ENCODE results near the gene AFG3L2. TPM values are rescaled to one million over a fixed set of nuclear protein-coding genes. Genes with fewer than 3 reads are reported as not detected.

The AFG3L2 gene
- polyA plus RNA-seq, 1 donor = 63.8 TPM

DNA sequence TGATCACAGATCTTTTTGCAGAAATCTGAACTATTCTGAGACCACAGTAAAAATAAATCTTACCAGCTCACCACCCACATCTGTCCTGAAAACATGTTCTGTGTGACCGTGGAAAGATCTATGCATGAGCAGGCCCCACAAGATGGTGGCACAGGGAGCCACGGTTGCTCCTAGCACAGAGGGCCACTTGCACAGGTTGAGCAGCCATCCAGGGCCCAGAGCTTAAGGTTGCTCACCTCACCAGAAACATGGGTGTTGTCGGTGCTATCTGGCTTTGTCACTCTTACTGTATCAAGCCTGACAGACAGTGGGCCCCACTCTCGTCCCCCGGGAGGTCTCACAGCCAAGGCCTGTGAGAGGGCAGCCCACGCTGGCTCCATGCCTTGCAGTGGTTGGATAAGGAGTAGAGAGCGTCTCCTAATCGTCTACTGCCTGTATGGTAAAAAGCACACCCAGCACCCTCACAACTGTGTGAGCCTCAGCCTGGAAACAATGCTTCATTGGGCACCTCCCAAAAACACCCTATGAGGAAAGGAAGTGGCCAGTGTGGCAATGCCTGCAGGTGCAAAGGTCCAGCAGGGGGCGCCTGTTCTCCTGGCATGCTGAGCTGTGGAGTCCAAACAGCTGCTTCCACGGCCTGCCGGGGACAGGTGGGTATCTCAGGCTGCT is 49.4 kb downstream of the AFG3L2 start:
- no peaks in the 10 kb centered on the region for H3K4me1 ChIP-seq (ENCODE audit: control insufficient read depth, insufficient read depth, low read length)
- H3K9me3 ChIP-seq (ENCODE audit: control insufficient read depth, low read depth, low read length) = peaks cover 8% of the 10 kb centered on the region
- peaks cover 63% of the 10 kb centered on the region for H3K36me3 ChIP-seq (ENCODE audit: control insufficient read depth, insufficient read depth, low read length)
- H3K27ac ChIP-seq (ENCODE audit: low read length) = no peak overlapping the region
- no peaks in the 10 kb centered on the region for H3K27me3 ChIP-seq (ENCODE audit: control insufficient read depth, insufficient read depth, low read length)
- no peak overlapping the region for H3K4me3 ChIP-seq (ENCODE audit: low read length)
- WGBS (ENCODE audit: insufficient coverage, low lambda C conversion rate) = no CpG with 5 or more reads among the region's 11 CpGs
- DNase-seq = peak; percentile 40 to 45

DNA sequence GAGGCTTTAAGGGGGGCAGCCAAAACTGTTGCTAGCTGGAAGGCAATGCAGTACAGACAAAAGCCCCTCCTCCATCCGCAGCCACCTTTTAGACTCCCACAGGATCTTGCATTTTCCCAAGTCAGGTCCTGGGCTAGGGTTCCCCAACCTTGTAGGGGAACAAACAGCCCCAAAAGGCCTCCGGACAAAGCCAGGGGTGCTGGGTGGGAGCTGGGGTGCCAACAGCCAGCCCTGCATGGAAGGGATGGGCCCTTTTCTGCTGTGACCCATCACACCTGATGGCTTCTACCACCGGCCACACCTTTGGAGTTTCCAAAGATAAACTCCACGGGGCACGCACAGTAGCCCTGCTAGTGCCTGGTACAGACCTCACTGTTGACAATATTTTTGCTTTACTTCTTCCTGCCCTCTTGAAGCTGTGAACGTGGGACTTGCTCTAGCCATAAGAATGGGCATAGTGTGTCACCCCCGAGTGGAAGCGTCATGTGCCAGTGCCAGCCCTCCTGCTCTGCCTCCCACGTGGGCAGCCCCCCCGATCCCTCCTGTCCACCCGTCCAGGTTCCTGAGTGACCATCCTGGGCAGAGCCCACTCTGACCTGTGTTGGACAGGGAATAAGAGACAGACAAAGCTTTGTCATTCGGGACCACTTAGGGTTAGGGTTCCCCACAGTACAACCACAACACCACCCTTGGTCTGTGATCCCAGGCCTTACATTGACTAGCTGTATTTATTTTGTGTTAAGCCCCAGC is 50.1 kb downstream of the AFG3L2 start:
- H3K27ac ChIP-seq (ENCODE audit: low read length) = no peak overlapping the region
- H3K36me3 ChIP-seq (ENCODE audit: control insufficient read depth, insufficient read depth, low read length) = peaks cover 61% of the 10 kb centered on the region
- no CpG with 5 or more reads among the region's 12 CpGs for WGBS (ENCODE audit: insufficient coverage, low lambda C conversion rate)
- H3K4me3 ChIP-seq (ENCODE audit: low read length) = no peak overlapping the region
- no peaks in the 10 kb centered on the region for H3K4me1 ChIP-seq (ENCODE audit: control insufficient read depth, insufficient read depth, low read length)
- no peaks in the 10 kb centered on the region for H3K27me3 ChIP-seq (ENCODE audit: control insufficient read depth, insufficient read depth, low read length)
- no peak for DNase-seq
- H3K9me3 ChIP-seq (ENCODE audit: control insufficient read depth, low read depth, low read length) = peaks cover 8% of the 10 kb centered on the region

DNA sequence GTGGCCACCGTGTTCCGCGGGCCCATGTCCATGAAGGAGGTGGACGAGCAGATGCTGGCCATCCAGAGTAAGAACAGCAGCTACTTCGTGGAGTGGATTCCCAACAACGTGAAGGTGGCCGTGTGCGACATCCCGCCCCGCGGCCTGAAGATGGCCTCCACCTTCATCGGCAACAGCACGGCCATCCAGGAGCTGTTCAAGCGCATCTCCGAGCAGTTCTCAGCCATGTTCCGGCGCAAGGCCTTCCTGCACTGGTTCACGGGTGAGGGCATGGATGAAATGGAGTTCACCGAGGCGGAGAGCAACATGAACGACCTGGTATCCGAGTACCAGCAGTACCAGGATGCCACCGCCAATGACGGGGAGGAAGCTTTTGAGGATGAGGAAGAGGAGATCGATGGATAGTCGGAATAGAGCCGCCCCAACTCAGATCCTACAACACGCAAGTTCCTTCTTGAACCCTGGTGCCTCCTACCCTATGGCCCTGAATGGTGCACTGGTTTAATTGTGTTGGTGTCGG is 51.2 kb downstream of the AFG3L2 start:
- WGBS (ENCODE audit: insufficient coverage, low lambda C conversion rate) = 100% methylated on average over 4 of the region's 29 CpGs
- DNase-seq = no peak
- Histone ChIP-seq H3K36me3 (ENCODE audit: control insufficient read depth, insufficient read depth, low read length) (peaks cover 62% of the 10 kb centered on the region), H3K4me3 (ENCODE audit: low read length) (no peak overlapping the region), H3K9me3 (ENCODE audit: control insufficient read depth, low read depth, low read length) (peaks cover 8% of the 10 kb centered on the region), H3K27ac (ENCODE audit: low read length) (no peak overlapping the region), H3K27me3 (ENCODE audit: control insufficient read depth, insufficient read depth, low read length) (no peaks in the 10 kb centered on the region), H3K4me1 (ENCODE audit: control insufficient read depth, insufficient read depth, low read length) (no peaks in the 10 kb centered on the region)

DNA sequence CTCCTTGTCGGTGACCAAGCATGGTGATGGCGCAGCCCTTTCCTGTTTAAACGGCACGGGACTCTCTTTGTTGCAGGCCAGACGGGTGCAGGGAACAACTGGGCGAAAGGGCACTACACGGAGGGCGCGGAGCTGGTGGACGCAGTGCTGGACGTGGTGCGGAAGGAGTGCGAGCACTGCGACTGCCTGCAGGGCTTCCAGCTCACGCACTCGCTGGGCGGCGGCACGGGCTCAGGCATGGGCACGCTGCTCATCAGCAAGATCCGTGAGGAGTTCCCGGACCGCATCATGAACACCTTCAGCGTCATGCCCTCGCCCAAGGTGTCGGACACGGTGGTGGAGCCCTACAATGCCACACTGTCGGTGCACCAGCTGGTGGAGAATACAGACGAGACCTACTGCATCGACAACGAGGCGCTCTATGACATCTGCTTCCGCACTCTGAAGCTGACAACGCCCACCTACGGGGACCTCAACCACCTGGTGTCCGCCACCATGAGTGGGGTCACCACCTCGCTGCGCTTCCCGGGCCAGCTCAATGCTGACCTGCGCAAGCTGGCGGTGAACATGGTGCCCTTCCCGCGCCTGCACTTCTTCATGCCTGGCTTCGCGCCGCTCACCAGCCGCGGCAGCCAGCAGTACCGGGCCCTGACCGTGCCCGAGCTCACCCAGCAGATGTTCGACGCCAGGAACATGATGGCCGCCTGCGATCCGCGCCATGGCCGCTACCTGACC is 51.9 kb downstream of the AFG3L2 start:
- peaks cover 65% of the 10 kb centered on the region for H3K36me3 ChIP-seq (ENCODE audit: control insufficient read depth, insufficient read depth, low read length)
- H3K27me3 ChIP-seq (ENCODE audit: control insufficient read depth, insufficient read depth, low read length) = no peaks in the 10 kb centered on the region
- WGBS (ENCODE audit: insufficient coverage, low lambda C conversion rate) = no CpG with 5 or more reads among the region's 58 CpGs

DNA sequence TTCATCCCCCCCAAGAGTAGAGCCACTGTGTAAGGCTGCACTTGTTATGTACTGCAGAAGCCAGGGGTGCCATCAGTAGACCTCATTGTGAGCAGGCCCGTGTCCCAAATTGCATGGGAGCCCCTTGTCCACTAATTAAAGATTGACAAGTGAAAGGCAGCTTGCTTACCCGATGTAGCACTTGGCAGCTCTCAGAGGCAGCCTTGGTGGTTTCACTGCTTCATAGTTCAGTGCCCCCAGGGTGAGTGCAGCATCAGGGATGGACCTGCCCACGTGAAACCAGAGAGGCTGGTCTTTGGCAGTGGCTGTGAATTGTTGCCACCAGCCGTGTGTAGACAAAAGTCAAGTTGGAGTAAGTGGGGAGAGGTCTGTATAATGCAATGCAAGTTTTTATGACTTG is 55.7 kb downstream of the AFG3L2 start:
- Histone ChIP-seq H3K9me3 (ENCODE audit: control insufficient read depth, low read depth, low read length) (peaks cover 8% of the 10 kb centered on the region), H3K4me3 (ENCODE audit: low read length) (no peak overlapping the region), H3K36me3 (ENCODE audit: control insufficient read depth, insufficient read depth, low read length) (peaks cover 36% of the 10 kb centered on the region), H3K27me3 (ENCODE audit: control insufficient read depth, insufficient read depth, low read length) (no peaks in the 10 kb centered on the region), H3K4me1 (ENCODE audit: control insufficient read depth, insufficient read depth, low read length) (no peaks in the 10 kb centered on the region), H3K27ac (ENCODE audit: low read length) (no peak overlapping the region)
- whole genome bisulfite sequencing (ENCODE audit: insufficient coverage, low lambda C conversion rate) = no CpG with 5 or more reads among the region's 4 CpGs
- no peak for DNase-seq

More for the DNA sequence above, 51.9 kb downstream of the AFG3L2 start:
- peaks cover 8% of the 10 kb centered on the region for H3K9me3 ChIP-seq (ENCODE audit: control insufficient read depth, low read depth, low read length)
- no peak overlapping the region for H3K4me3 ChIP-seq (ENCODE audit: low read length)
- H3K4me1 ChIP-seq (ENCODE audit: control insufficient read depth, insufficient read depth, low read length) = no peaks in the 10 kb centered on the region
- no peak for DNase-seq
- H3K27ac ChIP-seq (ENCODE audit: low read length) = no peak overlapping the region

DNA sequence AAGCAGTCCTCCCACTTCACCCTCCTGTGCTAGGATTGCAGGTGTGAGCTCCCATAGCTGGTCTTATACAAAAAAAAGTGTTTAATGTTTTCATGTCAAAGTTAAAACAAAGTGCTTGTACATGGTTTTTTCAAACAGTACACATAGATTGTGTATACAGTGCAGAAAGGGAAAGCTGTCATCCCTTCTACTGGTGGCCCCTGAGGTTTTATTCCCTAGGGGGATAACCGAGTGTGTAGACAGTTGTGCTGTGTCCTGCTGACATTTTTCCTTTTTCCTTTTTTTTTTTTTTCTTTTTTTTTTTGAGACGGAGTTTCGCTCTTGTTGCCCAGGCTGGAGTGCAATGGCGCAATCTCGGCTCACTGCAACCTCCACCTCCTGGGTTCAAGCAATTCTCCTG is 58.2 kb downstream of the AFG3L2 start:
- DNase-seq = no peak
- WGBS (ENCODE audit: insufficient coverage, low lambda C conversion rate) = 60% methylated on average over 1 of the region's 5 CpGs
- H3K9me3 ChIP-seq (ENCODE audit: control insufficient read depth, low read depth, low read length) = no peaks in the 10 kb centered on the region
- H3K36me3 ChIP-seq (ENCODE audit: control insufficient read depth, insufficient read depth, low read length) = peaks cover 22% of the 10 kb centered on the region
- H3K27ac ChIP-seq (ENCODE audit: low read length) = no peak overlapping the region
- no peaks in the 10 kb centered on the region for H3K27me3 ChIP-seq (ENCODE audit: control insufficient read depth, insufficient read depth, low read length)
- H3K4me1 ChIP-seq (ENCODE audit: control insufficient read depth, insufficient read depth, low read length) = no peaks in the 10 kb centered on the region
- no peak overlapping the region for H3K4me3 ChIP-seq (ENCODE audit: low read length)

DNA sequence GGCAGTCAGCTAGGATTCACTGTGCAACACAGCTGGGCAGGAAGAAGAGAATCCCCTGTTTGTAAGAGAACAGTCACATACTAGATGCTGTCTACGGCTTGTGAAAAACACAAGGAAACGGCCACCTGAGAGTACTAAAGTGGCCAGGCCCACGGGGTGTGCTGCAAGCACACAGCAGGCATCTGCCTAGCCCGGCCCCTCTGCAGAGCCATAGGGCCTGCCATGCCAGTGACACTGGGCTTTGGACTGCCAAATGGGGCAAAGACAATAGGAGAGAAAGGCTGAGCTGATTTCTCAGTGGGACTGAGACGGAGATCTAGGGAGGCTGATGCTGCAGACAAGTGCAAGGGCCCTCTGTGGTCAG is 58.7 kb downstream of the AFG3L2 start:
- H3K9me3 ChIP-seq (ENCODE audit: control insufficient read depth, low read depth, low read length) = no peaks in the 10 kb centered on the region
- no CpG with 5 or more reads among the region's 5 CpGs for WGBS (ENCODE audit: insufficient coverage, low lambda C conversion rate)
- DNase-seq = no peak
- H3K36me3 ChIP-seq (ENCODE audit: control insufficient read depth, insufficient read depth, low read length) = peaks cover 20% of the 10 kb centered on the region
- H3K27me3 ChIP-seq (ENCODE audit: control insufficient read depth, insufficient read depth, low read length) = no peaks in the 10 kb centered on the region
- H3K4me3 ChIP-seq (ENCODE audit: low read length) = no peak overlapping the region
- no peaks in the 10 kb centered on the region for H3K4me1 ChIP-seq (ENCODE audit: control insufficient read depth, insufficient read depth, low read length)
- no peak overlapping the region for H3K27ac ChIP-seq (ENCODE audit: low read length)

DNA sequence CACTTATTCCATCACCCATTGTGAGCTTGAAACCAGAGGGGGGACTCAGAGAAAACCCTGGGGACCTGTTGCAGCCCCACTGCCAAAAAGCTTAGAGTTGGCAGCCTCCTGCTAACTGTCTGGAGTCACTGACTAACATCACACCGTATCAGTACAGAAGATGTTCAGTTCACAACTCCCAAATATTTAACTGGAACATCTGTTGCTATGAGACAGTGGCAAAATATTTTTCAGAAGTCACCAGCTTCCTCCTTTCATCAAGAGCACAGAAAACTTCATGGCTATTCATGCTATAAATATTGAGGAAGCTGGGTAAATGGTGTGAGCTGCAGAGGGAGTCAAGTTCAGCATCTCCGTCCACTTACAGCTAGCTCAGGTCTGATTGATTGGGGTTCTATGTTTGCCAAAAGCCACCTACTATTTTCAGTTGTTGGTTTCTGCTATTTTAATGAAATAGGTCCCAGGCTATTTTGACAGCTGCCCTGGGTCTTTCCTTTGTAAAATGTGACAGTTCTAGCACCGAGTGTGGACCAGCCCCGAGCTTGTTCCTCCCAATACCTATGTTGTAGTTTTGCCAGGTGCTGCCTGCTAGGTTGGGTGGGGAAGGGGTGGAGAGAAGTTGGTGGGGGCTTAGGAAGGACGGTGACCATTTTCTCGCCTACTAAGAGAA is 59.2 kb downstream of the AFG3L2 start:
- H3K9me3 ChIP-seq (ENCODE audit: control insufficient read depth, low read depth, low read length) = no peaks in the 10 kb centered on the region
- peak in 1 of 2 donors; percentile 34 for DNase-seq

DNA sequence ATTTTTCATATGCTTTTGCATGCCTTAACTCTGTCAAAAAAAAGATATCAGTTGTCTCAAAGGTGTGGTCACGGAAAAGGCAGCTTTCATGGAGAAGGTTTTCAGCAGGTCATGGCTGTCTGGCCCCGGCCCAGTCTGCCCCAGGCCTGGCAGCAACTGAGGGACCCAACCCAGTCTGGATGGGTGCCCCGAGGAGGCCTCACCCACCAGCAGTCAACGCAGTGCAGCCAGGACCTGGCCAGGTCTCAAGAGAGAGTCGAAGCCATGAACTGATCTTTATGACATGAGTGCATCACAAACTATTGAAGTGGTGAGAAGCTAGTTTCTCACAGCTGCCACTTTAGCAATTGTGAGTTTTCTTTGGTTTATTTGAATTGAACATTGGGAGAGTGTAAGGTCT is 61.1 kb downstream of the AFG3L2 start:
- Histone ChIP-seq H3K27me3 (ENCODE audit: control insufficient read depth, insufficient read depth, low read length) (peaks cover 2% of the 10 kb centered on the region), H3K36me3 (ENCODE audit: control insufficient read depth, insufficient read depth, low read length) (peaks cover 17% of the 10 kb centered on the region), H3K9me3 (ENCODE audit: control insufficient read depth, low read depth, low read length) (no peaks in the 10 kb centered on the region), H3K4me1 (ENCODE audit: control insufficient read depth, insufficient read depth, low read length) (no peaks in the 10 kb centered on the region), H3K27ac (ENCODE audit: low read length) (no peak overlapping the region), H3K4me3 (ENCODE audit: low read length) (no peak overlapping the region)
- no peak for DNase-seq
- WGBS (ENCODE audit: insufficient coverage, low lambda C conversion rate) = no CpG with 5 or more reads among the region's 5 CpGs

More for the DNA sequence above, 59.2 kb downstream of the AFG3L2 start:
- Histone ChIP-seq H3K27ac (ENCODE audit: low read length) (no peak overlapping the region), H3K4me1 (ENCODE audit: control insufficient read depth, insufficient read depth, low read length) (no peaks in the 10 kb centered on the region), H3K36me3 (ENCODE audit: control insufficient read depth, insufficient read depth, low read length) (peaks cover 17% of the 10 kb centered on the region), H3K27me3 (ENCODE audit: control insufficient read depth, insufficient read depth, low read length) (no peaks in the 10 kb centered on the region), H3K4me3 (ENCODE audit: low read length) (no peak overlapping the region)
- no CpG with 5 or more reads among the region's 6 CpGs for WGBS (ENCODE audit: insufficient coverage, low lambda C conversion rate)

DNA sequence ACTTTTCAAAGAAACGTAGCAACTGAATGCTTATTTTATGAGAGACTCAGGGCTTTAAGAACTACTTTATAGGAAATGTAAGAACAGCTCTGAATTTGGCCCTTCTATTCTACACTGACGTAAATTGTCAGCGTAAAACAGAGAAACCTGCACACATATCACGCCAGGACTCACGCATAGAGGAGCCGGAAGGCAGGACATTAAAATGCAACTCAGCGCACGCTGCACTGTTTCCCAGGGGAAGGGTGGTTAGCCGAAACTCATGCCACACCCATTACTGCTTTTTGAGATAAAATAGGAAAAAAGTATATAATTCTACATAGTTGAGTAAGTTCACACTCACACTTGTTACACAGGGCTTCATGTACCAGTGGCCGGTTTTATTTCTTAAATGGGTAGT is 61.5 kb downstream of the AFG3L2 start:
- DNase-seq = no peak
- Histone ChIP-seq H3K9me3 (ENCODE audit: control insufficient read depth, low read depth, low read length) (no peaks in the 10 kb centered on the region), H3K27ac (ENCODE audit: low read length) (no peak overlapping the region), H3K27me3 (ENCODE audit: control insufficient read depth, insufficient read depth, low read length) (peaks cover 5% of the 10 kb centered on the region), H3K36me3 (ENCODE audit: control insufficient read depth, insufficient read depth, low read length) (peaks cover 16% of the 10 kb centered on the region), H3K4me3 (ENCODE audit: low read length) (no peak overlapping the region), H3K4me1 (ENCODE audit: control insufficient read depth, insufficient read depth, low read length) (no peaks in the 10 kb centered on the region)
- WGBS (ENCODE audit: insufficient coverage, low lambda C conversion rate) = no CpG with 5 or more reads among the region's 10 CpGs
